Stimulated activated CD4-positive, alpha-beta T cell treated with anti-CD3 and anti-CD28 coated beads, TNF-alpha, amount 100 ng/mL, for 48 hours (primary cell): Measurements from ENCODE around the gene ZDHHC7.
A peak's percentile ranks its signal among the peaks of the same experiment; 100 is the strongest.
"Not testable (repeated sequence)": the region's sequence is repeated elsewhere in the genome, so short reads cannot be mapped to it uniquely, and the experiment has no call there.

ENCODE experiments used
- DNase-seq, 3 donors: peaks; one replicate each; pipeline ENCODE4 v3.0.0-alpha.2; 2020; ENCODE audit warnings: low read depth in 3 of 3

The ZDHHC7 gene

GRCh38 chr16:85010931-85011845 lies at the start of gene ZDHHC7:
Gene ZDHHC7, minus strand, starts transcription at chr16:85011535. Its CDS starts 20,917 bp downstream, at chr16:84990618.
- peak; percentile 70 to 87 (median 70) for DNase-seq

- no peak for DNase-seq
Observed at GRCh38 chr16:85058909-85059308, 47.6 kb upstream of the ZDHHC7 start.

- no peak for DNase-seq
Observed at GRCh38 chr16:85057948-85058347, 46.6 kb upstream of the ZDHHC7 start.

GRCh38 chr16:85057212-85057889 lies 46.0 kb upstream of the ZDHHC7 start:
- no peak for DNase-seq

GRCh38 chr16:85056211-85056748 lies 44.9 kb upstream of the ZDHHC7 start:
- DNase-seq: no peak

GRCh38 chr16:85055493-85056210 lies 44.3 kb upstream of the ZDHHC7 start:
- DNase-seq: peak; percentile 34 to 69 (median 44)

- DNase-seq: no peak
Observed at GRCh38 chr16:85054948-85055492, 43.7 kb upstream of the ZDHHC7 start.

GRCh38 chr16:85054321-85054720 lies 43.0 kb upstream of the ZDHHC7 start:
- DNase-seq: not testable (repeated sequence)

GRCh38 chr16:85052536-85052935 lies 41.2 kb upstream of the ZDHHC7 start:
- no peak for DNase-seq

- no peak for DNase-seq
Observed at GRCh38 chr16:85051683-85052082, 40.3 kb upstream of the ZDHHC7 start.

GRCh38 chr16:85051067-85051581 lies 39.8 kb upstream of the ZDHHC7 start:
- DNase-seq: no peak

- no peak for DNase-seq
Observed at GRCh38 chr16:85049706-85050305, 38.5 kb upstream of the ZDHHC7 start.

- no peak for DNase-seq
Observed at GRCh38 chr16:85048921-85049562, 37.7 kb upstream of the ZDHHC7 start.

GRCh38 chr16:85047867-85048455 lies 36.6 kb upstream of the ZDHHC7 start:
- DNase-seq: no peak

- no peak for DNase-seq
Observed at GRCh38 chr16:85046931-85047866, 35.9 kb upstream of the ZDHHC7 start.

- no peak for DNase-seq
Observed at GRCh38 chr16:85046472-85046916, 35.2 kb upstream of the ZDHHC7 start.

- no peak for DNase-seq
Observed at GRCh38 chr16:85045641-85046471, 34.5 kb upstream of the ZDHHC7 start.

- no peak for DNase-seq
Observed at GRCh38 chr16:85045077-85045476, 33.7 kb upstream of the ZDHHC7 start.
